Mesenchymal stem cell (in vitro differentiated cells and primary cell): ENCODE measurements around the gene PCGF5.

Experiments
- DNase-seq: peaks from one replicate; pipeline ENCODE4 v3.0.0-alpha.2; 2013
- H2AFZ ChIP-seq: one replicate; pipeline ENCODE4 v1.6.1; 2013; ENCODE audit warnings: low read depth, mild to moderate bottlenecking, control low read depth, inconsistent platforms, low read length, moderate library complexity
- H2AK5ac ChIP-seq: 2 replicates; pipeline ENCODE4 v1.6.1; 2013; ENCODE audit warnings: low read length, moderate library complexity, mild to moderate bottlenecking, inconsistent platforms; ENCODE audit not compliant: severe bottlenecking
- H2BK120ac ChIP-seq: one replicate; pipeline ENCODE4 v1.6.1; 2013; ENCODE audit warnings: low read depth, mild to moderate bottlenecking, inconsistent platforms, low read length, moderate library complexity
- H2BK12ac ChIP-seq, 2 experiments: one replicate each; pipeline ENCODE4 v1.6.1; 2013; ENCODE audit warnings: inconsistent platforms in 2 of 2, low read length in 2 of 2, mild to moderate bottlenecking in 2 of 2, moderate library complexity in 2 of 2, control low read depth in 1 of 2
- H2BK15ac ChIP-seq: one replicate; pipeline ENCODE4 v1.6.1; 2013; ENCODE audit warnings: mild to moderate bottlenecking, low read depth, inconsistent platforms; ENCODE audit not compliant: poor library complexity, severe bottlenecking
- H2BK5ac ChIP-seq: 2 replicates; pipeline ENCODE4 v1.6.1; 2013; ENCODE audit warnings: low read depth, mild to moderate bottlenecking, low read length, control low read depth, inconsistent platforms; ENCODE audit not compliant: poor library complexity, severe bottlenecking
- H3K14ac ChIP-seq, 2 experiments: one replicate each; pipeline ENCODE4 v1.6.1; 2013; ENCODE audit warnings: inconsistent platforms in 2 of 2, low read length in 2 of 2, control low read depth in 1 of 2, mild to moderate bottlenecking in 1 of 2, moderate library complexity in 1 of 2
- H3K18ac ChIP-seq, 2 experiments: one replicate each; pipeline ENCODE4 v1.6.1; 2013; ENCODE audit warnings: inconsistent platforms in 2 of 2, low read length in 2 of 2, control low read depth in 1 of 2, low read depth in 1 of 2, mild to moderate bottlenecking in 1 of 2
- H3K23ac ChIP-seq, 2 experiments: one replicate each; pipeline ENCODE4 v1.6.1; 2013; ENCODE audit warnings: inconsistent platforms in 2 of 2, low read length in 2 of 2, mild to moderate bottlenecking in 2 of 2, moderate library complexity in 2 of 2, control low read depth in 1 of 2
- H3K27ac ChIP-seq: 2 replicates; pipeline ENCODE4 v1.5.1; 2013; ENCODE audit warnings: mild to moderate bottlenecking, moderate library complexity, low read length, control low read depth, inconsistent platforms; ENCODE audit not compliant: poor library complexity, severe bottlenecking
- H3K27me3 ChIP-seq, 2 experiments: 2 replicates each; pipeline versions ENCODE4 v1.6.1 to v1.7.0; 2013; ENCODE audit warnings: low read length in 2 of 2, mild to moderate bottlenecking in 2 of 2, moderate library complexity in 2 of 2, control low read depth in 1 of 2, inconsistent platforms in 1 of 2; ENCODE audit not compliant: control insufficient read depth in 1 of 2, insufficient read depth in 1 of 2
- H3K36me3 ChIP-seq, 2 experiments: 2 replicates each; pipeline versions ENCODE4 v1.6.1 to v1.7.0; 2013; ENCODE audit warnings: low read length in 2 of 2, control low read depth in 1 of 2, inconsistent platforms in 1 of 2, low read depth in 1 of 2, mild to moderate bottlenecking in 1 of 2; ENCODE audit not compliant: insufficient read depth in 2 of 2, control insufficient read depth in 1 of 2
- H3K4ac ChIP-seq, 2 experiments: one replicate each; pipeline ENCODE4 v1.6.1; 2013; ENCODE audit warnings: inconsistent platforms in 2 of 2, low read length in 2 of 2, mild to moderate bottlenecking in 2 of 2, moderate library complexity in 2 of 2, control low read depth in 1 of 2, low read depth in 1 of 2
- H3K4me1 ChIP-seq: 2 replicates; pipeline ENCODE4 v1.6.1; 2013; ENCODE audit warnings: low read depth, low read length, control low read depth; ENCODE audit not compliant: control insufficient read depth, insufficient read depth
- H3K4me2 ChIP-seq: 2 replicates; pipeline ENCODE4 v1.6.1; 2013; ENCODE audit warnings: low read length, mild to moderate bottlenecking, inconsistent platforms; ENCODE audit not compliant: poor library complexity, severe bottlenecking
- H3K4me3 ChIP-seq, 2 experiments: 2 replicates each; pipeline versions ENCODE4 v1.5.1 to v1.7.0; 2013; ENCODE audit warnings: low read length in 2 of 2, mild to moderate bottlenecking in 2 of 2, control low read depth in 1 of 2, low read depth in 1 of 2; ENCODE audit not compliant: insufficient read depth in 1 of 2
- H3K79me1 ChIP-seq: replicated peaks from 2 replicates; pipeline ENCODE4 v1.6.1; 2013; ENCODE audit warnings: mild to moderate bottlenecking, control low read depth, low read length, inconsistent platforms; ENCODE audit not compliant: poor library complexity, severe bottlenecking
- H3K9ac ChIP-seq: 2 replicates; pipeline ENCODE4 v1.7.0; 2013; ENCODE audit warnings: mild to moderate bottlenecking, low read length, moderate library complexity
- H3K9me3 ChIP-seq: 2 replicates; pipeline ENCODE4 v1.7.0; 2013; ENCODE audit warnings: mild to moderate bottlenecking, low read length; ENCODE audit not compliant: control insufficient read depth
- H4K8ac ChIP-seq: one replicate; pipeline ENCODE4 v1.6.1; 2013; ENCODE audit warnings: inconsistent platforms, mild to moderate bottlenecking, low read length, moderate library complexity
- H4K91ac ChIP-seq: one replicate; pipeline ENCODE4 v1.6.1; 2013; ENCODE audit warnings: mild to moderate bottlenecking, low read length, inconsistent platforms
- WGBS: methylation state at CpG from one replicate; pipeline ENCODE4 v1.1.7; 2013; ENCODE audit warnings: mixed read lengths; 5-methylcytosine and 5-hydroxymethylcytosine counted together

The PCGF5 gene

GRCh38 chr10:91284486-91285090 is 64.1 kb downstream of the PCGF5 start:
- Histone ChIP-seq H2BK5ac (no peak overlapping the region), H3K14ac (no peak overlapping the region), H2AK5ac (no peak overlapping the region), H3K9me3 (no peaks in the 10 kb centered on the region), H3K27me3 (no peaks in the 10 kb centered on the region), H3K27ac (no peak overlapping the region), H2BK12ac (no peak overlapping the region), H3K4me3 (no peak overlapping the region), H3K9ac (no peak overlapping the region), H3K4me2 (no peak overlapping the region), H3K18ac (peak overlapping the region in 1 of 2 experiments; percentile 14), H3K23ac (no peak overlapping the region), H4K91ac (no peak overlapping the region), H2BK15ac (no peak overlapping the region), H3K79me1 (no peaks in the 10 kb centered on the region), H3K36me3 (no peaks in the 10 kb centered on the region), H2AFZ (no peak overlapping the region), H3K4ac (no peak overlapping the region), H2BK120ac (no peak overlapping the region), H4K8ac (no peak overlapping the region), H3K4me1 (no peaks in the 10 kb centered on the region)
- 68% methylated on average over 6 of the region's 6 CpGs for WGBS
- DNase-seq = peak; percentile 67

- H2BK5ac ChIP-seq = no peak overlapping the region
- H3K79me1 ChIP-seq = no peaks in the 10 kb centered on the region
- no peak overlapping the region for H3K9ac ChIP-seq
- H4K8ac ChIP-seq = no peak overlapping the region
- H2AFZ ChIP-seq = no peak overlapping the region
- H2BK15ac ChIP-seq = no peak overlapping the region
- H3K9me3 ChIP-seq = no peaks in the 10 kb centered on the region
- no peak overlapping the region for H2BK120ac ChIP-seq
- H2BK12ac ChIP-seq = no peak overlapping the region
- H3K27ac ChIP-seq = no peak overlapping the region
- no peak overlapping the region for H3K4me2 ChIP-seq
- H3K23ac ChIP-seq = no peak overlapping the region
- no peak overlapping the region for H3K14ac ChIP-seq
- H2AK5ac ChIP-seq = no peak overlapping the region
- no peak for DNase-seq
- no peak overlapping the region for H3K4ac ChIP-seq
- H4K91ac ChIP-seq = no peak overlapping the region
- H3K4me1 ChIP-seq = no peaks in the 10 kb centered on the region
- no peaks in the 10 kb centered on the region for H3K27me3 ChIP-seq
- 97% methylated on average over 2 of the region's 2 CpGs for WGBS
- no peak overlapping the region for H3K18ac ChIP-seq
- H3K36me3 ChIP-seq = no peaks in the 10 kb centered on the region
- no peak overlapping the region for H3K4me3 ChIP-seq
Observed at GRCh38 chr10:91286572-91286971, 66.1 kb downstream of the PCGF5 start.

- Histone ChIP-seq H4K91ac (no peak overlapping the region), H2BK15ac (no peak overlapping the region), H3K4me3 (no peak overlapping the region), H3K14ac (no peak overlapping the region), H2BK12ac (no peak overlapping the region), H3K23ac (no peak overlapping the region), H3K4me1 (no peaks in the 10 kb centered on the region), H4K8ac (no peak overlapping the region), H3K9me3 (no peaks in the 10 kb centered on the region), H3K27ac (no peak overlapping the region), H2AFZ (no peak overlapping the region), H3K4ac (no peak overlapping the region), H3K9ac (no peak overlapping the region), H3K36me3 (no peaks in the 10 kb centered on the region), H3K27me3 (peaks cover 0 to 6% of the 10 kb centered on the region in 2 experiments), H3K79me1 (no peaks in the 10 kb centered on the region), H3K18ac (no peak overlapping the region), H2BK120ac (no peak overlapping the region), H3K4me2 (no peak overlapping the region), H2AK5ac (no peak overlapping the region), H2BK5ac (no peak overlapping the region)
- DNase-seq = no peak
- WGBS = 93% methylated on average over 4 of the region's 4 CpGs
Observed at GRCh38 chr10:91287276-91287675, 66.8 kb downstream of the PCGF5 start.

DNA sequence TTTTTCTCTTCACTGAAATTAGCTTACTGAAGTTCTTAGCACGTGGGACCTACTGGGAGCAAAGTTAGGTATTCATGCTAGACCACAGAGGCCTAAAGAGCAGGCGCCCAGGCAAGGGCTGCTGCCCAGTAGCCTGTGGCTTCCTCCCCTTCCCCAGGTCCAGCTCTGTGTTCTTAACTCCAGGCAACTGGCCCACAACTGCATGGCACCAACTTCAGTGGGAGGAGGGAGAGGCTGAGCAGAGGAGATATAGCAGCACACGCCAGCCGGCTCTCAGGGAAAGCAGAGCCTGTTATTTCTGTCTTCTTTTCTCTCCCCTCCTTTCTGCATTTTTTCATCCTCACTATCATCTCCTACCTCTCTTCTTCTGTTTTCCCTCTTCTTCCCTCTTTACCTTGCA is 67.4 kb downstream of the PCGF5 start:
- no peaks in the 10 kb centered on the region for H3K4me1 ChIP-seq
- H3K14ac ChIP-seq = no peak overlapping the region
- H3K27ac ChIP-seq = no peak overlapping the region
- no peak overlapping the region for H4K8ac ChIP-seq
- H3K23ac ChIP-seq = no peak overlapping the region
- no peak overlapping the region for H3K4ac ChIP-seq
- H2BK5ac ChIP-seq = no peak overlapping the region
- H3K9me3 ChIP-seq = no peaks in the 10 kb centered on the region
- no peak overlapping the region for H3K4me2 ChIP-seq
- H2AK5ac ChIP-seq = no peak overlapping the region
- no peak overlapping the region for H4K91ac ChIP-seq
- no peak overlapping the region for H2BK12ac ChIP-seq
- no peaks in the 10 kb centered on the region for H3K79me1 ChIP-seq
- no peak overlapping the region for H3K18ac ChIP-seq
- WGBS = 87% methylated on average over 3 of the region's 4 CpGs
- peaks cover 0 to 12% of the 10 kb centered on the region in 2 experiments for H3K27me3 ChIP-seq
- no peak overlapping the region for H3K4me3 ChIP-seq
- no peak overlapping the region for H2AFZ ChIP-seq
- no peaks in the 10 kb centered on the region for H3K36me3 ChIP-seq
- no peak overlapping the region for H2BK15ac ChIP-seq
- H2BK120ac ChIP-seq = no peak overlapping the region
- DNase-seq = no peak
- H3K9ac ChIP-seq = no peak overlapping the region
